GM18502 (cell line): ENCODE results near the gene ZNF541.
A peak's percentile ranks its signal among the peaks of the same experiment; 100 is the strongest.

Source experiments
- ATAC-seq: cut with Tn5 transposase; IDR thresholded peaks from one replicate; pipeline ENCODE4 v1.9.1; 2021; ENCODE audit warnings: mild to moderate bottlenecking; ENCODE audit not compliant: unreplicated experiment, poor library complexity

ZNF541 gene, protein sequence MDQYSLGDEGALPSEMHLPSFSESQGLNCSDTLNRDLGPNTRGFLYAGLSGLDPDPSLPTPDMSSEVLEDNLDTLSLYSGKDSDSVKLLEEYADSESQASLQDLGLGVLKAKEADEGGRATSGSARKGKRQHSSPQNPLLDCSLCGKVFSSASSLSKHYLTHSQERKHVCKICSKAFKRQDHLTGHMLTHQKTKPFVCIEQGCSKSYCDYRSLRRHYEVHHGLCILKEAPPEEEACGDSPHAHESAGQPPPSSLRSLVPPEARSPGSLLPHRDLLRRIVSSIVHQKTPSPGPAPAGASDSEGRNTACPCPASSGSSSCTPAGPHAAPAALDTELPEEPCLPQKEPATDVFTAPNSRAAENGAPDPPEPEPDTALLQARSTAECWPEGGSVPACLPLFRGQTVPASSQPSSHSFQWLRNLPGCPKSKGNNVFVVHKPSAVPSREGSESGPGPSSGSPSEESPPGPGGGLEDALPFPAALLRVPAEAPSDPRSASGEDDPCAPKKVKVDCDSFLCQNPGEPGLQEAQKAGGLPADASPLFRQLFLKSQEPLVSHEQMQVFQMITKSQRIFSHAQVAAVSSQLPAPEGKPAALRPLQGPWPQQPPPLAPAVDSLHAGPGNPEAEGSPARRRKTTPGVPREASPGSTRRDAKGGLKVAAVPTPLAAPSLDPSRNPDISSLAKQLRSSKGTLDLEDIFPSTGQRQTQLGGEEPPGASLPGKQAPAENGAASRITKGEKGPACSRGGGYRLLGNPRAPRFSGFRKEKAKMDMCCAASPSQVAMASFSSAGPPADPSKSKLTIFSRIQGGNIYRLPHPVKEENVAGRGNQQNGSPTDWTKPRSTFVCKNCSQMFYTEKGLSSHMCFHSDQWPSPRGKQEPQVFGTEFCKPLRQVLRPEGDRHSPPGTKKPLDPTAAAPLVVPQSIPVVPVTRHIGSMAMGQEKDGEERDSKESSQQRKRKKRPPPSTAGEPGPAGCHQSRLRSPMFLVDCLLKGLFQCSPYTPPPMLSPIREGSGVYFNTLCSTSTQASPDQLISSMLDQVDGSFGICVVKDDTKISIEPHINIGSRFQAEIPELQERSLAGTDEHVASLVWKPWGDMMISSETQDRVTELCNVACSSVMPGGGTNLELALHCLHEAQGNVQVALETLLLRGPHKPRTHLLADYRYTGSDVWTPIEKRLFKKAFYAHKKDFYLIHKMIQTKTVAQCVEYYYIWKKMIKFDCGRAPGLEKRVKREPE (N-terminal part only)

DNA sequence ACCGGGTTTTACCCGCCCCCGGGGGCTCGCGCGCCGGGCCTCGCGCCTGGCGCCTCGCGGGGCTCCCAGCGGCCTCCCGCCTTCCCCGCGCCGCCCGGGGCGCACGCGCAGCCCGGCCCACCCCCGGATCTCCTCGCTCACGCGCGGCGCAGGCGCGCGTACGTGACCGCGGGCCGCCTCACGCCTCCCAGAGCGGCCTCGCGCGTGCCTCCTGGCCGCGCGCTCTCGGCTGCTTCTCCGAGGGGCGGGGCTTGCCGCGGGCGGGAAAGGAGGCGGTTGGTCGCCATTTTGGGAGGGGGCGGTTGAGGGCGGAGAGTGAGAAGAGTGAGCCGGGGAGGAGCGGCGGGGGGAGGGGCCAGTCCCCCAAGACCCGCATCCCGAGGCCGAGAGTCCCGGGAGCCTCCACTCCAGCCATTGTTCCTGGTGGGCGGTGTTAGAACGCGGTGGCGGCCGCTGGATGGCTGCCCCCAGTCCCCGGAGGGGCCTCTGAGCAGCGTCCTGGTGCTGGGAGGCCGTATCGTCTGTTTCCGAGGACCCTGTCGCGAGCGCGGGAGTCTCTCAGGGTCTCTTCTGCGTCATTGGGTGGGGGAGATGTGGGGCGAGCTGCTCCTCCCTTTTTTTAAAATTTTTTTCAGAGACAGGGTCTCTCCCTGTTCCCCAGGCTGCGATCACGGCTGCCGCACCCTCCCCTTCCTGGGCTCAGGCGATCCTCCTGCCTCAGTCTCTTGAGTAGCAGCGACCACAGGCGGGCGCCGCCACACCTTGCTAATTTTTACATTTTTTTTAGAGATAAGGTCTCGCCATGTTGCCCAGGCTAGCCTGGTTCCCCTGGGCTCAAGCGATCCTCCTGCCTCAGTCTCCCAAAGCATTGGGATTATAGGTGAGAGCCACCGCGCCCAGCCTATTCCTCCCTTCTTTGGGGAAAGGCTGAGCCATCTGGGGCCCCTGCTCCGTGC is at the start of gene ZNF541:
TSS of gene ZNF541 (minus strand) at position 78 of the 956 bp plus-strand sequence. CDS start 17,292 bp downstream, outside the sequence.
- no peak for ATAC-seq

DNA sequence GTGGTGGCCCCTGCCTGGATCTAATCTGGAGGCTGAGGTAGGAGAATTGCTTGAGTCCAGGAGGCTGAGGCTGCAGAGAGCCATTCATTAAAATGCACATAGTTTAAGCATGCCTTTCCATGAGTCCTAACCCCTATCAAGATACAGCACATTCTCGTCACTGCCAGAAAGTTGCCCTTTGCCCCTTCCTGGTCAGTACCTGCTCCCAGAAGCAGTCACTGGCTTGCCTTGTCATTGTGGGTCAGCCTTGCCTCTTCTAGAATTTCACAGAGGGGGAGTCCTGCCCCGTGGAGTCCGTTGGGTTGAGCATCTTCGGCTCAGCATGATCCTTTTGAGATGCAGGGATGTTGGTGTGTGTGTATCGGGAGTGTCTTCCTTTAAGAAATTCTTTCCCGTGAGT is 46.8 kb upstream of the ZNF541 start:
- no peak for ATAC-seq

DNA sequence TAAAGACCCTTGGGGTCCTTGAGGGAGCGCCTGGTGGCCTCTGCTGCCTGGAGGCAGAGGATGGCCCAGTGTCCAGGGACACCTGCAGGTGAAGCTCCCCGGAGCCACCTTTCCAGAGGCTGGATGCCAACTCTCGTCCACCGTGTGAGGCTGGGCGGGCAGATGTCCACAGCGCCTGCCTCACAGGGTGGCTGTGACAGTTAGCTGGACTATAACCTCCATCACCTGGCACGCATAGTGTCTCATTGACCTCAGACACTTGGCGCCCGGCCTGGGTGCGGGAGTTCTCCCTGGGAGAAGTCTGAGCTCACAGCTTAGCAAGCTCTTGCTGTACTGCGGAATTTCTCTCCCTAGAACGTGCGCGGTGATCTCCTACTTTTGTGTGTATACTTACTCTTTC is 45.8 kb upstream of the ZNF541 start:
- no peak for ATAC-seq

DNA sequence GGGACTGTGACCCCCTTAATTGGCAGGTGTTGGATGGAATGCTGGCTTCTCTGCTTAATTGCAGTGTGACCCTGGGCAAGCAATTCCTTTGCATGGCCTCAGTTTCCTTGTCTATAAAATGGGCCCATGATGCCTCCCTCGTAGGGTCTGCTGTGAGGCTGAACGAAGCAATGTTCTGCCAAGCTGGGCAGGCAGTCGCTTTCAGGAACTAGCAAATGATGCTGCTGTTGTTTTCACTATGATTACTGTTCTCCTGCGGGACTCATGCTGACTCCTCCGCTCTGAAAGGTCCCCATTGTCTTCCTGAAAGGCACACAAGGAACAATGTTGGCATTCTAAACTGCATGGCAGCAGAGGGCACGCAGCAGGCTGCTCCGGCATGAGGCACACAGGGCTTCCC is 42.8 kb upstream of the ZNF541 start:
- ATAC-seq: no peak

DNA sequence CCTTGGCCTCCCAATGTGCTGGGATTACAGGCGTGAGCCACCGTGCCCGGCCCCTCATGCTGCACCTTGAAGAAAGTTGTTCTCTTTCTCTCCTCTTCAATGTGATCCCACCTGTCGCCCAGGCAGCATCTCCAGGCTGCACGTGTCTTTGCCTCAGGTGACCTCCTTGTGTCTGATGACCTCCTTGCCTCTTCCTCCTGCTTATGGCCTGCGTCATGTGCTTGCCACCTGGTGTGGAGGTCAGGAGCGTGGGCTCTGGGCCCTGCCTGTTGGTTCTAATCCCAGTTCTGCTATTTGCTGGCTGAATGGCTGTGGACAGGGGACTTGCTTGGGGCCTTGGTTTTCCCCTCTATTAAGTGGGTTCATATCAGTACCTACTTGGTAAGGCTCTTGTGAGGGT is 42.3 kb upstream of the ZNF541 start:
- no peak for ATAC-seq

DNA sequence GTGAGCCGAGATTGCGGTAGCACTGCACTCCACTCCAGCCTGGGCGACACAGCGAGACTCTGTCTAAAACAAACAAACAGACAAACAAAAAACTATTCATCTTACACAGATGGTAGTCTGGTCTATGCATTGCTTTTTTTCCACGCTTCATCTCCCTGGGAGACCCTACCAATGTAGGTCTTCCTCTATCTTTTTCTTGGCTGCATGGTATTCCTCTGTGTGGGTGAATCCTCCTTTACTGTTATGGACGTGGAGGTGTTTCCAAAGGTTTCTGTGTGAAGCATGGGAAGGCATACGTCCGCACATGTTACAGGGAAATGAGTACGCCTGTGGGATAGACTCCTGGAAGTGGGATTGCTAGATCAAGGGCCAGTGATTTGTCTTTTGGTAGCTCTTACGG is 41.6 kb upstream of the ZNF541 start:
- ATAC-seq: no peak

DNA sequence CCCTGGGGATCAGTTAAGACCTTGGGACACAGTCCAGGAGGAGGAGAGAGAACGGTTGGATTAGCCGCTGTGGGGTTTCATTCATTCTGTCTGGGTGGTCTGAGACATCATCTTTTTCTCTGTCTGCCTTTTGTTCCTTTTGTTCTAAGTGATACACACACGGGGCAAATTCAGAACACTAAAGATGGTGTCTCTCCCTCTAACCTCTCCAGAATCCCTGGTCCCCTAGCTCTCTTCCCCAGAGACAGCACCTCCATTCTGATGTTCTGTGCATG is 41.0 kb upstream of the ZNF541 start:
- no peak for ATAC-seq

DNA sequence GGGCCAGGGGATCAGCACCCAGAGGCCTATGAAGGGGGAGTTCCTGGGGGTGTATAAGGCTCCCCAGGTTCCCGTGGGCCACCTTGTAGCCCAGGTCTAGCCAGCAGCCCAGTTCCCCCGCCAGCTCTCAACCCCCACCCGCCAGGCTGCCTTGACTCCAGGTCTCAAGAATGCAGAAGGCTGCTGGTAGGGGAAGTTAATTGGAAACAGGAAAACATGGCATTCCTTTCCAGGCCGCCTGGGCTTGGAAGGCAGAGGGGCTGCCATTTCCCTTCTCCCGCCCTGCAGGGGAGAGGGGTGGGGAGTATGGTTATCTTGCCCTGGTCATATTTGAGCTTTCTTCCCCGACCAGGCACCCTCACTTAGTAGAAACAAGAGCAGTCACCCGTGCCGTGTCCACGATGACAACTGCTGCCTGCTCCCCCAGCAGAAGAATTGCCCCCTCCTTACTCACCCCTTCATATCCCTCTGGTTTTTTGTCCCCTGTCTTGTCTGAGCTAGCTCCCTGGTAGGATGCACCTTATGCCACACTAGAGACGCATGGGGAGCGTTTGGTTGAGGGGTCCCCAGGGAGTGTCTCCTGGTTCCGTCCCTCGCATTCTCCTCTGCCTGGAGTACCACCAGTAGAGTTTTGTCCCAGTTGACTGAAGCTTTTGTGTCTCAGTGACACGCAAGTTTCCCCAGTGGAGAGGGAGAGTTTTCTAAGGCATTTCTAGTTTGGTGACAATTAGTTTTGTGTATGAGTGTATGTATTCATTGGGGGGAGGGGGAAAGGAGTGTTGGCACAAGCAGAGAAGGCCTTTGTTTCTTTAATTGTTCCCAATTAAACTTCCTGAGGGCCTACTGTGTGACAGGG is 40.4 kb upstream of the ZNF541 start:
- ATAC-seq: no peak

DNA sequence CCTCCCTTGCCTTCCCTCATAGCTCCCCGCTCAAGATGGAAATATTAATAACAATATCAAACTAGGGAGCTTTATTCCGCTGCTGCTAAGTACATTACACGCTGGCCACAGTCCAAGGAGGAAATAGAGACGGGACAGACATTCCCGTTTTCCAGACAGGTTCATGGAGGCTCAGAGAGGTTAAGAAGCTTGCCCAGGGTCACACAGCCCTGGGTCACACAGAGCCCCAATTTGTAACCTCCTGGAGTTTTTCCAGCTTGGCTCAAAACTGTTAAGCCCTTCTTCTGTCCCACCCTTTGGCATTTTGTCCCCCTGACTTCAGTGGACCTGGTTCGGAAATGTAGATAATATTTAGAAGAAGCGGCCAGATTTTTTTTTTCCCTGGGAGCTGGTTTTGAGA is 38.0 kb upstream of the ZNF541 start:
- ATAC-seq: no peak

DNA sequence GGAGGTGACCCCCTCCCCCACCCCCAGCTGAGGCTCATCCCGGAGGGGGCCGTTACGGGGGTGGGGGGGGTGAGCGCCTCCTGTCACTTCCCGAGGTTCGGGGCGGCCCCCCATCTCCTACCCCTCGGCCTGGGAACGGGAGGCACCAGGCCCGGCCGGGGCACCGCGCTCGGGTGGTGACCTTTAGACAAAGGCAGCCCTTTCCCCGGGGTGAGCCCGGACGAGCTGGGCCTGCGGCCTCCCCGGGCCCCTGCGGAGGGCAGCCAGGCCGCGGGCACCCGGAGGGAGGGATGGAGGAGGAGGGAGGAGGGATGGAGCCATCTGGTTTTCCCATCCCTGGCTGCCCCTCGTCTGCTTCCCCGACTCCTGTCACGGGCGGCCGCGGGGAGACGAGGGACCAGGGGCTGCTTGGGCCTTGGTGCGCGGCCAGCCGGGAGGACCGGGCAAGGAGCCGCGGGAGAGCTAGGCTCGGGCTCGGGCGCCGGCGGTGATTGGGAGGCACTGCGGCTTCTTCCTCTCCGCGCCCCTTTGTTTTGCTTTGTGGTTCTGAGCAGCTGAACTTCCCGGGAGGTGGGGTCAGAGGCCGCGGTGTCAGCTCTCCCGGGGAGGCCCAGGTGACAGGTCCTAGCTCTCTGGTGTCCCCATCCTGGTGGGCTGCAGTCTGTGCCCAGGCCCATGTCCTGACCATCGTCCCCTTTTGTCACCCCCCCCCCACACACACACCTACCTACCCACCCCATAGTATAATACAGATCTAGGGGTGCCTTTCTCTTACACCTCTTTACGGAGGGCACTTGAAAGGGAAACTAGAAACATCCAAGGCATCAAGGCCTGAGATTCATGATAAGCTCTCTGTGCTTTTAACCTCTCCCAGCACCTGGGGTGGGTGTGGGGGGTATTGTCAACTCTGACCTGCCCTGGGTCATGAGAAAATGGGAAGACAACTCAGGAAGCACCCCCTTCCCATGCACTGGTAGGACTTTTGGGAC is 37.3 kb upstream of the ZNF541 start:
- ATAC-seq: no peak

DNA sequence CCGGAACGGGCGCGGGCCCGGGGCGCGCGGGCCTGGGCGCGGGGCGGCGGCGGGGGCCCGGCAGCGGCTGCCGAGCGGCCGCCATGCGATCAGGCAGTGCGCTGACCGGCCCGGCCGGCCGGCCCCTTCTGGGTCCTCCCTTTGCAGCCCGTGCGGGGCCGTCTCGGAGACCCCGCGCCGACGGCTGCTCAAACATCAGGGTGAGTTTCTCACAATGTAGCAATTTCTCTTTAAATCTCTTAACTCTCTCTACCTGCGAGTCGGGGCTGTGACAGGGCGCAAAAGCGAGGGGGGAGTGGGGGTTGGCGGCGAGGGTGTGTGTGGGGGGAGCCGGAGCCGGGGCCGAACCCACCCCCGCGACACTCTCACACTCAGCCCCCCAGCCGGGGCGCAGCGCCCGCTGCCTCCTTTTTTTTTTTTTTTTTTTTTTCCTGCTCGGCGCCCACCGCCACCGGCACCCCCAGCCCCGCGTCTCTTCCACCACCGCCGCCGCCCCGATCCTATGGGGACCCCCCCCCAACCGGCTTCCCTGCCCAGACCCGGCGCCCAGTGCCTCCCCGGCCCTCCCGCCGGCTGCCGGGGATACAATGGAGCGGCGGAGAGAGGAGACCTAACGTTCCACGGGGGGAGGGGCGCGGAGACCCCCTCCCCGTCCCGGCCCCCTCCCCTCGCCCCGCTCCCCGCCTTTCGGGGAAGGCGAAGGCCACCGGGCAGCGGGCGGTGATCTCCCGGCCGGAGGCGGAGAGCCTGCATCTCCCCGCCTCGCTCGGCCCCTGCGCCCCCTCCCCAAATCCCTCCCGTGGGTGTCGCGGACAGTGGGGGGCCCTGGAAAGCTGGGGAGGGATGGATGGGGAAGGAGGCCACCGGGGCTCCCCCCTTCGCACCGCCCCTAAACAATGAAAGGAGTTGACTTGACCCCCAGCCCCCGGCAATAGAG is 36.3 kb upstream of the ZNF541 start, which contains the start of gene BICRA:
TSS of gene BICRA (plus strand) at position 166 of the 937 bp plus-strand sequence. CDS start 64,441 bp downstream, outside the sequence.
- peak; percentile 60 for ATAC-seq

DNA sequence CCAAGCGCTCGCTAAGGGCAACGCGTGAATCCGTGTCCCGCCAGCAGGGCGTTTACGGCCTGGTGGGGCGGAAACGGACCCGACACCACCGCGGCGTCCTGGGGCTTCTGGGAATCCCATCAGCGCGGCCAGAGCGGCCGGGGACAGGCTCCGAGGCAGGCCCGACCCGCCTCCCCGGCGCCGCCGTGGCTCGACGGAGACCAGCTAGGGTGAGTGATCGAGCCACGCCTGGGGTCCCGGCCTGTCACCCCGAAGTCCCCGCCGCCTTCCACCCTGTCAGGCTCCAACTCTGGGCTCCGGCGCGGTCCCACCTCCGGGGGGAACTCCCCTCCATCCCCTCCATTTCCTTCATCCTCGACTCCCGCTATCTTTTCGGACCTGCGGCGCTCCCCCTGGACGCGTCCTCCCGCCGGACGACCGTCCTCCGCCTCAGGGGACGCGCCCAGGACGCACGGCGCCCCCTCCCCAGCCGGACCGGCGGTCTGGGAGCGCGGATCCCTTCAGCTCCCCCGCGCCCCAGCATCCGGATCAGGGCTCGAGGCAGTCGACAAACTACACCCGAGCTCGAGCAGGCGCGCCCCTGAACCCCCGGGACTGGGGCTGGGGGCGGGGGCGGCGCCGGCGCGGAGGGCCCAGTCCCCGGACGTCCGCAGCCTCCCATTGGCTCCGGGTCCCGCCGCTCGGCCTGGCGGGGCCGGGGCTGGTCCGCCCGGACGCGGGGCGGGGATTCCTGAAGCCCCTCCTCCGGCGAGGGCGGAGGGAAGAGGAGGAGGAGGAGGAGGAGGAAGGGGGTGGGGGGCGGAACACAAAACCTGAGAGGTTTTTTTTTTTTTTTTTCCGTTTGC is 35.3 kb upstream of the ZNF541 start:
- peak; percentile 77 for ATAC-seq

DNA sequence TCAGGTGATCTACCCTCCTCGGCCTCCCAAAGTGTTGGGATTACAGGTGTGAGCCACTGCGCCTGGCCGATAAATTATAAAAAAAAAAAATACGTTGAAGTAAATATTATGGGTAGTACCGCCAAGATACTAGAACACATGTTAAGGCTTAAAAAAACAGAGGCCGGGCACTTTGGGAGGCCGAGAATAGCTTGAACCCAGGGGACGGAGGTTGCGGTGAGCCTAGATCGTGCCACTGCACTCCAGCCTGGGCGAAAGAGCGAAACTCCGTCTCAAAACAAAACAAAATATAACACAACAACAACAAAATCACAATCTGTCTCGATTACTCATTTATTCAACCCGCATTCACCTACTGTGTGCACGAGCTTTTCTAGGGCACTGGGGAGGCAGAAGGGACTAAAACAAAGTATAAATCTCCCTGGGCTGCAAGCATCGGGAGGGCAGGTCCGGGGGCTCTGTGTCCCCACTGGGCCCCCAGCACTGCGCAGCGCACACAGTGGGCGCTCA is 34.7 kb upstream of the ZNF541 start:
- no peak for ATAC-seq

DNA sequence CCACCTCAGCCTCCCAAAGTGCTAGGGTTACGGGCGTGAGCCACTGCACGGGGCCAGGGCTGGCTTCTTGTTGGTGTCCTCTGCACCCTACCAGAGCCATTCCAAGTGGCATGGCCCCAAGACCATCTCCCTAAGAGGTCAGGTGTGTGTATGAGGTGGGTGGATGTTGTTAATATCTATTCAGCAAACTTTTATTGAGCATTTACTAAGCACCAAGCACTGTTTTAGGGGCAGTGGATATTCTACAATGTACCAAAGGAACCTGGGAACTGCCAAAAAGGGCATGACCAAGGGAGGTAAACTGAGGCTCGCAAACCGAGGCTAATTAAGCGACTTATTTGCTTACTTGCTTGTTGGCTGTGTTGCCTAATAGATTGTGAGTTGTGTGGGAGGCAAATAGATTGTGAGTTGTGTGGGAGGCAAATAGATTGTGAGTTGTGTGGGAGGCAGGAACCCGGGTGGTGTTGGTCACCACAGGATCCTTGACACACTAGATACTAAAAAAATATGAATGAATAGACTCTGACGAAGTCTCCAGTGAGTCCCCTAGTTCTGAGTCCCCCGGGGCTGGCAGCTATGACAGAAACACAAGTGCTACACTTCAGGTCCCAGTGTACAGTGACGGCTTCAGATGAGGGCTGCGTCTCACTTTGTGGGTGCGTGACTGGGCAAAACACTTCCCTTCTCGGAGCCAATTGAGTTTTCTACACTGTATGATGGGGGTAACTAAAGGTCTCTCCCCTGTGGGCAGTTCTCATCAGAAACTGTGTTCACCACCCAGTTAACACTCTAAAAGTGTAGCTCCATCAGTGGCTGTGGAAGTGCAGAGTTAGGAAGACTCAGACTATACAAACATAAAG is 31.0 kb upstream of the ZNF541 start:
- ATAC-seq: no peak
